ENCODE measurements around the gene KRTAP19-1. TPM values are rescaled to one million over a fixed set of nuclear protein-coding genes. Genes with fewer than 3 reads are reported as not detected.
"Not testable (repeated sequence)": the region's sequence is repeated elsewhere in the genome, so short reads cannot be mapped to it uniquely, and the experiment has no call there.

Gene KRTAP19-1
- not detected in 2 replicates for total RNA-seq (2014; rRNA removed; shearing (Covaris generic); ENCODE audit: low replicate concordance)

- Histone ChIP-seq H3K9me3 (no peaks in the 10 kb centered on the region), H3K27me3 (no peaks in the 10 kb centered on the region), H3K36me3 (no peaks in the 10 kb centered on the region), H3K4me3 (no peak within 1 kb of the TSS)
- DNase-seq: no peak
Observed at GRCh38 chr21:30480145-30480544, at the start of gene KRTAP19-1. Gene KRTAP19-1, minus strand, starts transcription at chr21:30480367. Its CDS starts 50 bp downstream, at chr21:30480317.

- Histone ChIP-seq H3K4me3 (no peak overlapping the region), H3K27me3 (no peaks in the 10 kb centered on the region), H3K9me3 (no peaks in the 10 kb centered on the region), H3K36me3 (no peaks in the 10 kb centered on the region)
- no peak for DNase-seq
Observed at GRCh38 chr21:30518876-30519275, 38.7 kb upstream of the KRTAP19-1 start.

- Histone ChIP-seq H3K36me3 (no peaks in the 10 kb centered on the region), H3K4me3 (no peak overlapping the region), H3K27me3 (no peaks in the 10 kb centered on the region), H3K9me3 (no peaks in the 10 kb centered on the region)
- DNase-seq: no peak
Observed at GRCh38 chr21:30515681-30516080, 35.5 kb upstream of the KRTAP19-1 start.

GRCh38 chr21:30505621-30506205 lies 25.5 kb upstream of the KRTAP19-1 start:
- not testable (repeated sequence) for DNase-seq

GRCh38 chr21:30502041-30502440 lies 21.9 kb upstream of the KRTAP19-1 start, which contains the start of gene KRTAP19-5:
Gene KRTAP19-5, minus strand, starts transcription at chr21:30502141. Its CDS starts 51 bp downstream, at chr21:30502090.
- no peak for DNase-seq
- H3K9me3 ChIP-seq: no peaks in the 10 kb centered on the region
- no peaks in the 10 kb centered on the region for H3K27me3 ChIP-seq

More at GRCh38 chr21:30505621-30506205, 25.5 kb upstream of the KRTAP19-1 start:
- H3K4me3 ChIP-seq, H3K36me3 ChIP-seq, H3K27me3 ChIP-seq, H3K9me3 ChIP-seq: not testable (repeated sequence)

GRCh38 chr21:30497065-30497464 lies 16.9 kb upstream of the KRTAP19-1 start, which contains the start of gene KRTAP19-4:
Gene KRTAP19-4, minus strand, starts transcription at chr21:30497165. Its CDS starts 55 bp downstream, at chr21:30497110.
- Histone ChIP-seq H3K4me3 (no peak within 1 kb of the TSS), H3K27me3 (no peaks in the 10 kb centered on the region), H3K9me3 (no peaks in the 10 kb centered on the region), H3K36me3 (no peaks in the 10 kb centered on the region)
- DNase-seq: no peak

More at GRCh38 chr21:30502041-30502440, 21.9 kb upstream of the KRTAP19-1 start, which contains the start of gene KRTAP19-5:
- H3K4me3 ChIP-seq: no peak within 1 kb of the TSS
- no peaks in the 10 kb centered on the region for H3K36me3 ChIP-seq

- Histone ChIP-seq H3K4me3 (no peak within 1 kb of the TSS), H3K27me3 (no peaks in the 10 kb centered on the region), H3K36me3 (no peaks in the 10 kb centered on the region), H3K9me3 (no peaks in the 10 kb centered on the region)
- DNase-seq: no peak
Observed at GRCh38 chr21:30491963-30492428, 11.8 kb upstream of the KRTAP19-1 start, which contains the start of gene KRTAP19-3. Gene KRTAP19-3, minus strand, starts transcription at chr21:30492013. Its CDS starts 56 bp downstream, at chr21:30491957.

- H3K27me3 ChIP-seq: no peaks in the 10 kb centered on the region
- DNase-seq: no peak
- no peaks in the 10 kb centered on the region for H3K36me3 ChIP-seq
- no peak within 1 kb of the TSS for H3K4me3 ChIP-seq
- no peaks in the 10 kb centered on the region for H3K9me3 ChIP-seq
Observed at GRCh38 chr21:30487336-30487735, 7.2 kb upstream of the KRTAP19-1 start, which contains the start of gene KRTAP19-2. Gene KRTAP19-2, minus strand, starts transcription at chr21:30487436. Its CDS starts 88 bp downstream, at chr21:30487348.

- DNase-seq: no peak
- no peaks in the 10 kb centered on the region for H3K9me3 ChIP-seq
- no peak overlapping the region for H3K4me3 ChIP-seq
- H3K36me3 ChIP-seq: no peaks in the 10 kb centered on the region
- H3K27me3 ChIP-seq: no peaks in the 10 kb centered on the region
Observed at GRCh38 chr21:30486180-30486579, 6.0 kb upstream of the KRTAP19-1 start.

GRCh38 chr21:30482130-30482529 lies 2.0 kb upstream of the KRTAP19-1 start:
- Histone ChIP-seq H3K27me3 (no peaks in the 10 kb centered on the region), H3K4me3 (no peak overlapping the region), H3K9me3 (no peaks in the 10 kb centered on the region), H3K36me3 (no peaks in the 10 kb centered on the region)
- no peak for DNase-seq

GRCh38 chr21:30479259-30479658 lies 908 bp downstream of the KRTAP19-1 start:
- Histone ChIP-seq H3K36me3 (no peaks in the 10 kb centered on the region), H3K9me3 (no peaks in the 10 kb centered on the region), H3K27me3 (no peaks in the 10 kb centered on the region), H3K4me3 (no peak overlapping the region)
- DNase-seq: no peak

- Histone ChIP-seq H3K4me3 (no peak overlapping the region), H3K9me3 (no peaks in the 10 kb centered on the region), H3K27me3 (no peaks in the 10 kb centered on the region), H3K36me3 (no peaks in the 10 kb centered on the region)
- DNase-seq: no peak
Observed at GRCh38 chr21:30478004-30478403, 2.2 kb downstream of the KRTAP19-1 start.

- H3K9me3 ChIP-seq: no peaks in the 10 kb centered on the region
- no peaks in the 10 kb centered on the region for H3K27me3 ChIP-seq
- no peak for DNase-seq
- no peaks in the 10 kb centered on the region for H3K36me3 ChIP-seq
- H3K4me3 ChIP-seq: no peak overlapping the region
Observed at GRCh38 chr21:30468900-30469714, 11.1 kb downstream of the KRTAP19-1 start.

GRCh38 chr21:30463713-30464112 lies 16.5 kb downstream of the KRTAP19-1 start:
- no peaks in the 10 kb centered on the region for H3K27me3 ChIP-seq
- no peaks in the 10 kb centered on the region for H3K9me3 ChIP-seq
- no peaks in the 10 kb centered on the region for H3K36me3 ChIP-seq
- no peak overlapping the region for H3K4me3 ChIP-seq
- DNase-seq: no peak

GRCh38 chr21:30448514-30448913 lies 31.7 kb downstream of the KRTAP19-1 start:
- no peak for DNase-seq

GRCh38 chr21:30447056-30447455 lies 33.1 kb downstream of the KRTAP19-1 start:
- DNase-seq: no peak
- Histone ChIP-seq H3K36me3 (no peaks in the 10 kb centered on the region), H3K4me3 (no peak overlapping the region), H3K9me3 (no peaks in the 10 kb centered on the region), H3K27me3 (no peaks in the 10 kb centered on the region)

More at GRCh38 chr21:30448514-30448913, 31.7 kb downstream of the KRTAP19-1 start:
- Histone ChIP-seq H3K9me3 (no peaks in the 10 kb centered on the region), H3K36me3 (no peaks in the 10 kb centered on the region), H3K27me3 (no peaks in the 10 kb centered on the region), H3K4me3 (no peak overlapping the region)

GRCh38 chr21:30444204-30444603 lies 36.0 kb downstream of the KRTAP19-1 start:
- H3K36me3 ChIP-seq: no peaks in the 10 kb centered on the region
- no peak for DNase-seq
- H3K9me3 ChIP-seq: no peaks in the 10 kb centered on the region
- no peaks in the 10 kb centered on the region for H3K27me3 ChIP-seq
- no peak overlapping the region for H3K4me3 ChIP-seq

All from MG63 (cell line).